Esophagus squamous epithelium (tissue), 4 donors: ENCODE data around the gene RFX1.

Source experiments
- POLR2A ChIP-seq, 4 donors: fragments of 450-650 bp; IDR thresholded peaks; one replicate each; pipeline ENCODE4 v1.6.1; 2017; ENCODE audit warnings: antibody characterized with exemption in 4 of 4, mild to moderate bottlenecking in 4 of 4, moderate library complexity in 3 of 4
- TF ChIP-seq, protein P1 (sequence below), 6 experiments: fragments of 450-650 bp in 4 of 6; fragments of 200-600 bp in 2 of 6; sonication (generic) in 2 of 6; IDR thresholded peaks; one replicate each; pipeline ENCODE4 v1.5.1; 2016 to 2019; ENCODE audit warnings: antibody characterized with exemption in 6 of 6, mild to moderate bottlenecking in 4 of 6, moderate library complexity in 4 of 6

DNA sequence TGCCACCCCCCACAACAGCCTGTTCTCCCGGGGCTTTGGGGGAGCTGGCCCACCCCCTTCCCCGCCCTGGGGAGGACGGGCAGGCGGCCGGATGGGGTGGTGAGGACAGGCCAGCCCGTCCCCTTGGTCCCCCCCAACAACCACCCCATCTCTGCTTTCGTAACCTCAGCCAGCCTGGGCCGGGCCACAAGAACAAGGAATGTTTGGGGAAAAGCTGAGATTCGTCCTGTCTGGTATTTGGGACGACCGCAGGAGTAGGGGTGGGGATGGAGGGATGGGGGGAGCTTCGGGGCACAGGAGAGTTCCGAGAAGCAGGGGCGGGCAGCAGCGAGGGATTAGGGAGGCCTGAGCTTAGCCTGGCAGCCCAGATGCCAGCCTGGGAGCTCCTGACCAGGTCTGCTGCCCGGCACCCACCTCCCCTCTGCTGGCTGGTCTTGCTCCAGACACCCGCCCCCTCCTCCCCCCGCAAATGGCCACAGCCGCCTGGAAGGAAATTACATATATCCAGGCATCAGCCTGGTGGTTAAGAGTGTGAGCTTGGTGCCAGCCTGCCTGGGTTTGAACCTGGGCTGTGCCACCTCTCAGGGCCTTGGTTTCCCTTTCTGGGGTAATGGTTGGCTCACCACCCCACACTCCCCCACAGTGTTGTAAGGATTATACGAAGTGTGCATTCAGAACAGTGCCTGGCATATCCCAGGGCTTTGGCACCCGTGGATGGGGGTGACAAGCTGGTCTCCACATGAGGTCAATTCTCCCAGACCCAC is 67.6 kb downstream of the RFX1 start, which contains the start of gene PODNL1:
- TF ChIP-seq, protein P1, sequence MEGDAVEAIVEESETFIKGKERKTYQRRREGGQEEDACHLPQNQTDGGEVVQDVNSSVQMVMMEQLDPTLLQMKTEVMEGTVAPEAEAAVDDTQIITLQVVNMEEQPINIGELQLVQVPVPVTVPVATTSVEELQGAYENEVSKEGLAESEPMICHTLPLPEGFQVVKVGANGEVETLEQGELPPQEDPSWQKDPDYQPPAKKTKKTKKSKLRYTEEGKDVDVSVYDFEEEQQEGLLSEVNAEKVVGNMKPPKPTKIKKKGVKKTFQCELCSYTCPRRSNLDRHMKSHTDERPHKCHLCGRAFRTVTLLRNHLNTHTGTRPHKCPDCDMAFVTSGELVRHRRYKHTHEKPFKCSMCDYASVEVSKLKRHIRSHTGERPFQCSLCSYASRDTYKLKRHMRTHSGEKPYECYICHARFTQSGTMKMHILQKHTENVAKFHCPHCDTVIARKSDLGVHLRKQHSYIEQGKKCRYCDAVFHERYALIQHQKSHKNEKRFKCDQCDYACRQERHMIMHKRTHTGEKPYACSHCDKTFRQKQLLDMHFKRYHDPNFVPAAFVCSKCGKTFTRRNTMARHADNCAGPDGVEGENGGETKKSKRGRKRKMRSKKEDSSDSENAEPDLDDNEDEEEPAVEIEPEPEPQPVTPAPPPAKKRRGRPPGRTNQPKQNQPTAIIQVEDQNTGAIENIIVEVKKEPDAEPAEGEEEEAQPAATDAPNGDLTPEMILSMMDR (IDR thresholded peaks at IDR 0.05), result no peak
- no peak for TF ChIP-seq POLR2A (IDR thresholded peaks at IDR 0.05)
